ENCODE measurements around the gene KLHDC9.

- no peak for TF ChIP-seq POLR2A (IDR thresholded peaks at IDR 0.05)
- TF ChIP-seq CTCF (IDR thresholded peaks at IDR 0.05) = no peak
These were observed 16.4 kb downstream of the KLHDC9 start for GRCh38 chr1:161114556-161114955.
